ENCODE results near the gene ATP2B2.
"Not testable (repeated sequence)": the region's sequence is repeated elsewhere in the genome, so short reads cannot be mapped to it uniquely, and the experiment has no call there.

The ATP2B2 gene

GRCh38 chr3:10397879-10398278 lies 107.5 kb downstream of the ATP2B2 start:
- DNase-seq: no peak

- no peak for DNase-seq
Measured at GRCh38 chr3:10396931-10397330, 108.5 kb downstream of the ATP2B2 start.

- no peak for DNase-seq
Measured at GRCh38 chr3:10396083-10396482, 109.3 kb downstream of the ATP2B2 start.

GRCh38 chr3:10395671-10396070 lies 109.7 kb downstream of the ATP2B2 start:
- no peak for DNase-seq

- DNase-seq: no peak
Measured at GRCh38 chr3:10395196-10395595, 110.2 kb downstream of the ATP2B2 start.

GRCh38 chr3:10394491-10395025 lies 110.8 kb downstream of the ATP2B2 start:
- no peak for DNase-seq

GRCh38 chr3:10393514-10393913 lies 111.9 kb downstream of the ATP2B2 start:
- no peak for DNase-seq

- no peak for DNase-seq
Measured at GRCh38 chr3:10392906-10393461, 112.4 kb downstream of the ATP2B2 start.

GRCh38 chr3:10392244-10392643 lies 113.1 kb downstream of the ATP2B2 start:
- DNase-seq: no peak

- no peak for DNase-seq
Measured at GRCh38 chr3:10391391-10391790, 114.0 kb downstream of the ATP2B2 start.

GRCh38 chr3:10390641-10391373 lies 114.6 kb downstream of the ATP2B2 start:
- DNase-seq: no peak

- no peak for DNase-seq
Measured at GRCh38 chr3:10389995-10390394, 115.4 kb downstream of the ATP2B2 start.

- DNase-seq: no peak
Measured at GRCh38 chr3:10389339-10389738, 116.0 kb downstream of the ATP2B2 start.

- no peak for DNase-seq
Measured at GRCh38 chr3:10387881-10388609, 117.3 kb downstream of the ATP2B2 start.

GRCh38 chr3:10386121-10386520 lies 119.3 kb downstream of the ATP2B2 start:
- DNase-seq: no peak

- DNase-seq: no peak
Measured at GRCh38 chr3:10384541-10385360, 120.6 kb downstream of the ATP2B2 start.

- no peak for DNase-seq
Measured at GRCh38 chr3:10383850-10384248, 121.5 kb downstream of the ATP2B2 start.

GRCh38 chr3:10382892-10383849 lies 122.2 kb downstream of the ATP2B2 start:
- no peak for DNase-seq

GRCh38 chr3:10382445-10382844 lies 122.9 kb downstream of the ATP2B2 start:
- not testable (repeated sequence) for DNase-seq

- DNase-seq: no peak
Measured at GRCh38 chr3:10381336-10381735, 124.0 kb downstream of the ATP2B2 start.

- DNase-seq: no peak
Measured at GRCh38 chr3:10380906-10381305, 124.5 kb downstream of the ATP2B2 start.

GRCh38 chr3:10379961-10380360 lies 125.4 kb downstream of the ATP2B2 start:
- DNase-seq: no peak

Measured in GOT3 (cell line).